Stimulated activated CD8-positive, alpha-beta memory T cell treated with anti-CD3 and anti-CD28 coated beads, Interleukin-7, amount 100 ng/mL, for 24 hours (primary cell): ENCODE measurements around the gene KCNK17.
"Not testable (repeated sequence)": the region's sequence is repeated elsewhere in the genome, so short reads cannot be mapped to it uniquely, and the experiment has no call there.

Experiments used
- DNase-seq: peaks from one replicate; pipeline ENCODE4 v3.0.0-alpha.2; 2020; ENCODE audit warnings: low read depth

Gene KCNK17

GRCh38 chr6:39302011-39302410, 12.2 kb downstream of the KCNK17 start:
- DNase-seq = no peak

GRCh38 chr6:39301606-39302005, 12.6 kb downstream of the KCNK17 start:
- no peak for DNase-seq

- DNase-seq = no peak
Observed at GRCh38 chr6:39300739-39301138, 13.5 kb downstream of the KCNK17 start.

- DNase-seq = no peak
Observed at GRCh38 chr6:39298061-39298460, 16.2 kb downstream of the KCNK17 start.

- no peak for DNase-seq
Observed at GRCh38 chr6:39296745-39297640, 17.2 kb downstream of the KCNK17 start.

- DNase-seq = no peak
Observed at GRCh38 chr6:39295611-39296011, 18.6 kb downstream of the KCNK17 start.

GRCh38 chr6:39294899-39295298, 19.3 kb downstream of the KCNK17 start:
- DNase-seq = no peak

- no peak for DNase-seq
Observed at GRCh38 chr6:39294133-39294532, 20.1 kb downstream of the KCNK17 start.

- no peak for DNase-seq
Observed at GRCh38 chr6:39292637-39293036, 21.6 kb downstream of the KCNK17 start.

GRCh38 chr6:39289490-39289889, 24.7 kb downstream of the KCNK17 start:
- DNase-seq = no peak

- no peak for DNase-seq
Observed at GRCh38 chr6:39287601-39288000, 26.6 kb downstream of the KCNK17 start.

GRCh38 chr6:39286596-39286995, 27.6 kb downstream of the KCNK17 start:
- DNase-seq = not testable (repeated sequence)

- no peak for DNase-seq
Observed at GRCh38 chr6:39282774-39283173, 31.4 kb downstream of the KCNK17 start.

GRCh38 chr6:39281312-39281980, 32.8 kb downstream of the KCNK17 start:
- no peak for DNase-seq

GRCh38 chr6:39280247-39280731, 33.9 kb downstream of the KCNK17 start:
- no peak for DNase-seq

GRCh38 chr6:39279539-39279938, 34.7 kb downstream of the KCNK17 start:
- DNase-seq = no peak

- no peak for DNase-seq
Observed at GRCh38 chr6:39276379-39276995, 37.7 kb downstream of the KCNK17 start.

GRCh38 chr6:39274903-39275302, 39.3 kb downstream of the KCNK17 start:
- DNase-seq = no peak

GRCh38 chr6:39274471-39274870, 39.7 kb downstream of the KCNK17 start:
- no peak for DNase-seq

- DNase-seq = no peak
Observed at GRCh38 chr6:39273406-39273821, 40.8 kb downstream of the KCNK17 start.

- DNase-seq = no peak
Observed at GRCh38 chr6:39269961-39270360, 44.3 kb downstream of the KCNK17 start.

- no peak for DNase-seq
Observed at GRCh38 chr6:39268721-39269120, 45.5 kb downstream of the KCNK17 start.

- DNase-seq = no peak
Observed at GRCh38 chr6:39268171-39268570, 46.0 kb downstream of the KCNK17 start.
